AG04450 (cell line): ENCODE measurements around the gene FAM174A. TPM values are rescaled to one million over a fixed set of nuclear protein-coding genes. Genes with fewer than 3 reads are reported as not detected.

Experiments
- CTCF ChIA-PET: fragments of 300-600, 350-600 bp; formaldehyde crosslinking; extraction: SDS; loops from one replicate; lab custom pipeline; 2022; ENCODE audit warnings: antibody characterized with exemption, inconsistent platforms; lab: Charles Lee
- POLR2A ChIA-PET: fragments of 350-600 bp; formaldehyde crosslinking; extraction: SDS; loops from one replicate; lab custom pipeline; 2021; ENCODE audit warnings: antibody characterized with exemption, inconsistent platforms; lab: Yijun Ruan, JAX
- DNase-seq: peaks from one replicate; pipeline ENCODE4 v3.0.0-alpha.2; 2011; ENCODE audit warnings: low read depth, low spot score
- H3K27ac ChIP-seq: one replicate; pipeline ENCODE4 v1.5.1; 2012; ENCODE audit warnings: low read depth, low read length, control low read depth
- H3K27me3 ChIP-seq: one replicate; pipeline ENCODE4 v1.6.0; 2012; ENCODE audit warnings: low read length; ENCODE audit not compliant: control insufficient read depth, insufficient read depth
- H3K4me3 ChIP-seq: 2 replicates; pipeline ENCODE4 v1.5.1; 2011; ENCODE audit warnings: mild to moderate bottlenecking, low read depth, low read length, control low read depth
- H3K9me3 ChIP-seq: 2 replicates; pipeline ENCODE4 v1.5.1; 2012; ENCODE audit warnings: low read length; ENCODE audit not compliant: control insufficient read depth, insufficient read depth
- polyA plus RNA-seq: library from polyadenylated mRNA; depleted of rRNA; stranded (reverse); fragments of >200 nt; gene quantifications from 2 replicates; pipeline ENCODE4 v1.2.3, GENCODE V29; 2011
- TF ChIP-seq, protein P1 (sequence below): IDR thresholded peaks from 2 replicates; pipeline ENCODE4 v1.5.1; 2011; ENCODE audit warnings: low read depth, low read length, control low read depth, inconsistent platforms

FAM174A gene
- polyA plus RNA-seq, 1 experiment: 8.4 TPM

- TF ChIP-seq, protein P1, sequence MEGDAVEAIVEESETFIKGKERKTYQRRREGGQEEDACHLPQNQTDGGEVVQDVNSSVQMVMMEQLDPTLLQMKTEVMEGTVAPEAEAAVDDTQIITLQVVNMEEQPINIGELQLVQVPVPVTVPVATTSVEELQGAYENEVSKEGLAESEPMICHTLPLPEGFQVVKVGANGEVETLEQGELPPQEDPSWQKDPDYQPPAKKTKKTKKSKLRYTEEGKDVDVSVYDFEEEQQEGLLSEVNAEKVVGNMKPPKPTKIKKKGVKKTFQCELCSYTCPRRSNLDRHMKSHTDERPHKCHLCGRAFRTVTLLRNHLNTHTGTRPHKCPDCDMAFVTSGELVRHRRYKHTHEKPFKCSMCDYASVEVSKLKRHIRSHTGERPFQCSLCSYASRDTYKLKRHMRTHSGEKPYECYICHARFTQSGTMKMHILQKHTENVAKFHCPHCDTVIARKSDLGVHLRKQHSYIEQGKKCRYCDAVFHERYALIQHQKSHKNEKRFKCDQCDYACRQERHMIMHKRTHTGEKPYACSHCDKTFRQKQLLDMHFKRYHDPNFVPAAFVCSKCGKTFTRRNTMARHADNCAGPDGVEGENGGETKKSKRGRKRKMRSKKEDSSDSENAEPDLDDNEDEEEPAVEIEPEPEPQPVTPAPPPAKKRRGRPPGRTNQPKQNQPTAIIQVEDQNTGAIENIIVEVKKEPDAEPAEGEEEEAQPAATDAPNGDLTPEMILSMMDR: 0 out of 2 replicates have a peak, but pooled peaks have one; percentile 11
- Histone ChIP-seq H3K9me3 (no peaks in the 10 kb centered on the region), H3K4me3 (no peak overlapping the region), H3K27ac (no peak overlapping the region), H3K27me3 (no peaks in the 10 kb centered on the region)
- ChIA-PET CTCF (no interaction called here), POLR2A (no interaction called here)
- DNase-seq: peak; percentile 46
These were observed 29.0 kb upstream of the FAM174A start for GRCh38 chr5:100505984-100506670.

DNA sequence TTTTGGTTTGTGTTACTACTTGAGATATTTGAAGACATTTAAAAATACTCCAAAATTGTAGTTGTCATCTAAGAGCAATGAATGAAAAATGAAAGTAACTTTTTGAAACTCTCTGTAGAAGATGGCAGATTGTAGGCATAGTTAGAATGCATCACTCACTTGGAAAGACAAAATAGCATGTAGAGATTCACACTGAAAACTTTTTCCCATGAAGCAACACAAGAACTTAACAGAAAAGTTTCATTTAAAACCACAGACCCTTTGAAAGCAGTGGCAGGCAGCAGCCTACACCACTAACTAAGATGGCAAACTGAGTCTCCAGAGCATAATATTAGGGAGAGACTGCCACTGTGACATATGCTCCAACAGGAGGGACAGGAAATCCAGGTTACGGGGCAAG lies 18.9 kb upstream of the FAM174A start:
- no peak for DNase-seq
- TF ChIP-seq, protein P1: no peak
- H3K27me3 ChIP-seq: no peaks in the 10 kb centered on the region
- POLR2A ChIA-PET: no interaction called here
- CTCF ChIA-PET: no interaction called here
- no peaks in the 10 kb centered on the region for H3K9me3 ChIP-seq
- no peak overlapping the region for H3K4me3 ChIP-seq
- no peak overlapping the region for H3K27ac ChIP-seq

DNA sequence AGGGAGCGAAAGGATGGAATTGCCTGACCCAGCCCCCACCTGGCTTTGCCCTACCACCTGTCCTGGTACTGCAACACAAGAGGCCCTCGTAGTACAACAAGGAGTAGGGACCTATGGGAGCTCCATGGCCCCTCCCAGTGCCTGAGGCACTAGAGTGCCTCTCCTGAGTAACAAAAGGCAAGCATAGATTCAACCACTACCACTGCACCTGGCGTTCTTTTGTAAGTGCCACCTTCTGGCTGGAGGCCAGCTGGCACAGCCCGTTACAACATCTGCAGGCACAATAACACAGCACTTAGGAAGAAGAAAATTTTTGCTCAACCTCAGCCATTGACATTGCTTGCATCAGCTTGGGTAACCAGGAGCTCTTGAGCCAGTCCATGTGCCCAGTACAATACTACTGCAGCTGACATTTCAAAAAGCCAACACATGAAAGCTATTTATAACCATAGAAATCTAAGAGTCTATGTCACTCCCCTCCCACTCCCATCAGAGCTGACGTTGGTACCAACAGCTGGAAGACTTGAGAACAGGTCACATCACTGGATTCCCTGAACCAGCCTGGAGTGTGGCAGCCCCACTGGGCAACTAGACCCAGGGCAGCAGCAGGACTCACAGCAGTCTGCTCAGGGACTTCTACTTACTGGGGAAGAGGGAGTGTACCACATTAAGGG lies 17.7 kb upstream of the FAM174A start:
- Histone ChIP-seq H3K9me3 (no peaks in the 10 kb centered on the region), H3K27me3 (no peaks in the 10 kb centered on the region), H3K27ac (no peak overlapping the region), H3K4me3 (no peak overlapping the region)
- POLR2A ChIA-PET: no interaction called here
- DNase-seq: no peak
- TF ChIP-seq, protein P1: no peak
- CTCF ChIA-PET: no interaction called here

- Histone ChIP-seq H3K27ac (no peak overlapping the region), H3K9me3 (no peaks in the 10 kb centered on the region), H3K27me3 (no peaks in the 10 kb centered on the region), H3K4me3 (no peak overlapping the region)
- TF ChIP-seq, protein P1: no peak
- no peak for DNase-seq
- ChIA-PET POLR2A (no interaction called here), CTCF (no interaction called here)
These were observed 16.8 kb upstream of the FAM174A start for GRCh38 chr5:100518377-100518776.

- H3K9me3 ChIP-seq: no peaks in the 10 kb centered on the region
- H3K27me3 ChIP-seq: no peaks in the 10 kb centered on the region
- DNase-seq: no peak
- ChIA-PET POLR2A (no interaction called here), CTCF (no interaction called here)
- H3K4me3 ChIP-seq: no peak overlapping the region
- TF ChIP-seq, protein P1: no peak
- H3K27ac ChIP-seq: no peak overlapping the region
These were observed 16.1 kb upstream of the FAM174A start for GRCh38 chr5:100519075-100519474.
